COR-L47 (cell line): Measurements from ENCODE around the gene SBF2.
"Not testable (repeated sequence)": the region's sequence is repeated elsewhere in the genome, so short reads cannot be mapped to it uniquely, and the experiment has no call there.

Source experiments
- DNase-seq: peaks from one replicate; lab custom pipeline; 2025; lab: John Stamatoyannopoulos, UW

Gene SBF2

GRCh38 chr11:9745411-9746211, 548.4 kb downstream of the SBF2 start:
- no peak for DNase-seq

GRCh38 chr11:9743512-9743911, 550.5 kb downstream of the SBF2 start:
- DNase-seq = not testable (repeated sequence)

- DNase-seq = no peak
These were observed 552.8 kb downstream of the SBF2 start for GRCh38 chr11:9741260-9741659.

GRCh38 chr11:9740202-9740883, 553.7 kb downstream of the SBF2 start:
- no peak for DNase-seq

GRCh38 chr11:9739123-9739900, 554.7 kb downstream of the SBF2 start:
- DNase-seq = no peak

- DNase-seq = no peak
These were observed 555.3 kb downstream of the SBF2 start for GRCh38 chr11:9738707-9739106.

- no peak for DNase-seq
These were observed 555.9 kb downstream of the SBF2 start for GRCh38 chr11:9738116-9738515.

- DNase-seq = no peak
These were observed 557.7 kb downstream of the SBF2 start for GRCh38 chr11:9736365-9736764.

- DNase-seq = no peak
These were observed 558.1 kb downstream of the SBF2 start for GRCh38 chr11:9735919-9736318.

GRCh38 chr11:9735236-9735635, 558.8 kb downstream of the SBF2 start:
- no peak for DNase-seq

- no peak for DNase-seq
These were observed 560.8 kb downstream of the SBF2 start for GRCh38 chr11:9733212-9733611.

- DNase-seq = no peak
These were observed 561.6 kb downstream of the SBF2 start for GRCh38 chr11:9732453-9732852.

- DNase-seq = no peak
These were observed 562.8 kb downstream of the SBF2 start for GRCh38 chr11:9731256-9731655.
